BLaER1 treated with 17β-estradiol and CSF1 and Interleukin-3, amounts not matched to agents 10 nM and 100 nM (cell line): Measurements from ENCODE around the gene LGI4.

Source experiments
- H3K27ac ChIP-seq, 11 experiments: shearing (Covaris generic); formaldehyde crosslinking; 2 replicates each; pipeline ENCODE4 v1.8.1; 2022
- H3K27me3 ChIP-seq, 11 experiments: shearing (Covaris generic); formaldehyde crosslinking; 2 replicates each; pipeline ENCODE4 v1.8.1; 2022
- H3K36me3 ChIP-seq, 11 experiments: shearing (Covaris generic); formaldehyde crosslinking; 2 replicates each; pipeline ENCODE4 v1.8.1; 2022
- H3K4me1 ChIP-seq, 10 experiments: shearing (Covaris generic); formaldehyde crosslinking; 2 replicates each; pipeline ENCODE4 v1.8.1; 2022
- H3K4me2 ChIP-seq, 11 experiments: shearing (Covaris generic); formaldehyde crosslinking; 2 replicates each; pipeline ENCODE4 v1.8.1; 2022
- H3K4me3 ChIP-seq, 10 experiments: shearing (Covaris generic); formaldehyde crosslinking; 2 replicates each; pipeline ENCODE4 v1.8.1; 2022
- H3K9ac ChIP-seq, 11 experiments: shearing (Covaris generic); formaldehyde crosslinking; 2 replicates each; pipeline ENCODE4 v1.8.1; 2022
- H3K9me3 ChIP-seq, 11 experiments: shearing (Covaris generic); formaldehyde crosslinking; replicated peaks in 1 of 11; 2 replicates each; pipeline ENCODE4 v1.8.1; 2022
- H4K20me1 ChIP-seq, 11 experiments: shearing (Covaris generic); formaldehyde crosslinking; 2 replicates each; pipeline ENCODE4 v1.8.1; 2022
- Cebpa-rat ChIP-seq, 11 experiments: shearing (Covaris generic); IDR thresholded peaks; 2 replicates each; pipeline ENCODE4 v1.8.1; 2022

Gene LGI4

GRCh38 chr19:35076657-35077056 lies 58.2 kb downstream of the LGI4 start:
- Histone ChIP-seq H3K4me2 (peak overlapping the region in 10 of 11 experiments; percentile 34 to 98 (median 83); a peak in 18 of 22 replicates), H3K9me3 (no peaks in the 10 kb centered on the region)

GRCh38 chr19:35076026-35076370 lies 58.9 kb downstream of the LGI4 start:
- no peaks in the 10 kb centered on the region for H3K36me3 ChIP-seq
- H3K4me1 ChIP-seq = peaks cover 0 to 91% (median 59%) of the 10 kb centered on the region in 10 experiments; a peak in 18 of 20 replicates
- peak overlapping the region in 10 of 11 experiments; percentile 11 to 98 (median 83); a peak in 18 of 22 replicates for H3K4me2 ChIP-seq
- peak overlapping the region in 2 of 10 experiments; percentile 4 to 24; a peak in 3 of 20 replicates for H3K4me3 ChIP-seq
- no peaks in the 10 kb centered on the region for H3K9me3 ChIP-seq
- peak overlapping the region in 3 of 11 experiments; percentile 10 to 50 (median 32); a peak in 3 of 22 replicates for H3K9ac ChIP-seq
- TF ChIP-seq Cebpa-rat (IDR thresholded peaks at IDR 0.05) = no peak
- H3K27me3 ChIP-seq = peaks cover 0 to 43% (median 0%) of the 10 kb centered on the region in 11 experiments; a peak in 8 of 22 replicates
- no peaks in the 10 kb centered on the region for H4K20me1 ChIP-seq
- H3K27ac ChIP-seq = no peak overlapping the region

More at GRCh38 chr19:35076657-35077056, 58.2 kb downstream of the LGI4 start:
- TF ChIP-seq Cebpa-rat (IDR thresholded peaks at IDR 0.05) = no peak
- Histone ChIP-seq H3K27me3 (peaks cover 0 to 43% (median 0%) of the 10 kb centered on the region in 11 experiments; a peak in 8 of 22 replicates), H3K27ac (no peak overlapping the region; a peak in 1 of 22 replicates), H3K9ac (peak overlapping the region in 1 of 11 experiments; percentile 23; a peak in 1 of 22 replicates), H3K36me3 (no peaks in the 10 kb centered on the region), H4K20me1 (no peaks in the 10 kb centered on the region), H3K4me3 (no peak overlapping the region), H3K4me1 (peaks cover 0 to 98% (median 62%) of the 10 kb centered on the region in 10 experiments; a peak in 18 of 20 replicates)

GRCh38 chr19:35075202-35076025 lies 59.4 kb downstream of the LGI4 start:
- Histone ChIP-seq H3K27me3 (peaks cover 0 to 43% (median 0%) of the 10 kb centered on the region in 11 experiments; a peak in 8 of 22 replicates), H3K9ac (peak overlapping the region in 3 of 11 experiments; percentile 10 to 50 (median 32); a peak in 4 of 22 replicates)

More at GRCh38 chr19:35075202-35076025, 59.4 kb downstream of the LGI4 start:
- Histone ChIP-seq H3K4me1 (peaks cover 0 to 86% (median 54%) of the 10 kb centered on the region in 10 experiments; a peak in 18 of 20 replicates), H3K4me2 (peak overlapping the region in 10 of 11 experiments; percentile 11 to 98 (median 83); a peak in 20 of 22 replicates), H3K9me3 (peaks cover 3 to 5% (median 4%) of the 10 kb centered on the region in 11 experiments; a peak in 20 of 22 replicates), H3K27ac (no peak overlapping the region), H3K36me3 (no peaks in the 10 kb centered on the region), H4K20me1 (no peaks in the 10 kb centered on the region), H3K4me3 (peak overlapping the region in 2 of 10 experiments; percentile 4 to 24; a peak in 4 of 20 replicates)
- TF ChIP-seq Cebpa-rat (IDR thresholded peaks at IDR 0.05) = no peak
